ENCODE data around the gene CAMTA1.

Gene CAMTA1

DNA sequence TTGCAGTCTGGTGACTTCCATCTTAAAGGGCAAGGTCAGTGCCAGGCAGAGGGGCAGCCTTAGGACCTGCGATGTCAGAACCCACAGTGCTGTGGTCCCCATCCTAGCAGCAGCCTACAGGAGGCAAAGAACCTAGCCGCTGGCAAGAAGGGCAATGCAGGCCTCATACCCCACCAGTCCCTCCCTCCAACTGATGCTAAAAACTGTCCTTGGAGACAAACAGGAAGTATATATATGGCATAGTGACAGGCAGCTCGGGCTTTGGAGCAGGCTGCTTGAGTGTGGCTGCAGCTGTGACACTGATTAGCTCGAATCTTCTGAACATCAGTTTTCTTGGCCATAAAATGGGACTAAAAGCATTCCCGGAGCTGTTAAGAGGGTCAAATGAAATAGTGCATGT is 829.9 kb downstream of the CAMTA1 start:
- Histone ChIP-seq H3K9me3 (ENCODE audit: control insufficient read depth in 5 of 5, low read length in 5 of 5) (peaks cover 0 to 2% (median 0%) of the 10 kb centered on the region in 5 donors), H3K9ac (ENCODE audit: low read length in 5 of 5) (no peak overlapping the region), H3K27ac (ENCODE audit: low read depth, low read length) (no peak overlapping the region), H3K27me3 (ENCODE audit: control insufficient read depth in 5 of 5, insufficient read depth in 4 of 5, low read length in 5 of 5) (peaks cover 0 to 11% (median 3%) of the 10 kb centered on the region in 5 donors), H3K36me3 (ENCODE audit: control insufficient read depth in 5 of 5, insufficient read depth in 5 of 5, low read length in 5 of 5) (no peaks in the 10 kb centered on the region), H3K4me3 (ENCODE audit: low read depth in 1 of 5, low read length in 5 of 5) (no peak overlapping the region), H3K4me1 (ENCODE audit: control insufficient read depth in 5 of 5, insufficient read depth in 5 of 5, low read length in 5 of 5) (no peaks in the 10 kb centered on the region)

DNA sequence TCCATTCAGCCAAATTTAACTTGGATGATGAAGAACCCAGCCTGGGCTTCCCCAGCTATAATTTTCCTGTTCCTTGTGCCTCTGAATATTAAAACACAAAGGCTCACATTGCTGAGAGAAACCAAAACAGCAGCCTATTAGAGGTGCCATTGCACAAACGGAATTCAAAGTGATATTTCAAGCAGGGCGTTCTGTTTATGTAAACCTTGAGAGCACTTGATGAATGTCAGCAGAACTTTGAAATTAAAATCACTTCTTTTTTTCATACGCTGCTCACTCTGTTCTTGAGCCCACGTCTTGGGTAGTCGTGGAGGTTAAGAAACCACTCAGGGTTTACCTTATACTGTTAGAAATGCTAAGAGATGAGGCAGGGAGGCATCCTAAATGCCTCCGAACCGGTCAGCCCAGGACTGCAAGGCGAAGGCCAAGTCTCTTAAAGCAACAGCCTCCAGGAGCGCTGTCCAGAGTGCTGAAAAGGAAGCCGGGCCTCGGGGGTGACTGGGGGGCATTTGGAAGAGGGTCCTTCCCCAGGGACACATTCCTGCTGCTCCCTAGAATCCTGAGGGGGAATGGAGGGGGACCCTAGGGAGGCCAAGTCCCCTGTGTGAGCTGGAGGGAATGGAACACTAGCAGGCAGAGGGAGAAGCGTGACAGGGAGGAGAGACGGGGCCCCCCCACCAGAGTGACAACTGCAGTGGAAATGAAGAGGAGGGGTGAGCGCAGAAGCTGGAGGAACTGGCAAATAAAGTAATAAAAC is 831.0 kb downstream of the CAMTA1 start:
- peaks cover 0 to 9% (median 4%) of the 10 kb centered on the region in 5 donors for H3K4me1 ChIP-seq (ENCODE audit: control insufficient read depth in 5 of 5, insufficient read depth in 5 of 5, low read length in 5 of 5)
- H3K9ac ChIP-seq (ENCODE audit: low read length in 5 of 5): no peak overlapping the region
- peaks cover 0 to 11% (median 3%) of the 10 kb centered on the region in 5 donors for H3K27me3 ChIP-seq (ENCODE audit: control insufficient read depth in 5 of 5, insufficient read depth in 4 of 5, low read length in 5 of 5)
- no peak overlapping the region for H3K4me3 ChIP-seq (ENCODE audit: low read depth in 1 of 5, low read length in 5 of 5)
- H3K9me3 ChIP-seq (ENCODE audit: control insufficient read depth in 5 of 5, low read length in 5 of 5): peaks cover 0 to 2% (median 0%) of the 10 kb centered on the region in 5 donors
- H3K27ac ChIP-seq (ENCODE audit: low read depth, low read length): no peak overlapping the region
- H3K36me3 ChIP-seq (ENCODE audit: control insufficient read depth in 5 of 5, insufficient read depth in 5 of 5, low read length in 5 of 5): no peaks in the 10 kb centered on the region

DNA sequence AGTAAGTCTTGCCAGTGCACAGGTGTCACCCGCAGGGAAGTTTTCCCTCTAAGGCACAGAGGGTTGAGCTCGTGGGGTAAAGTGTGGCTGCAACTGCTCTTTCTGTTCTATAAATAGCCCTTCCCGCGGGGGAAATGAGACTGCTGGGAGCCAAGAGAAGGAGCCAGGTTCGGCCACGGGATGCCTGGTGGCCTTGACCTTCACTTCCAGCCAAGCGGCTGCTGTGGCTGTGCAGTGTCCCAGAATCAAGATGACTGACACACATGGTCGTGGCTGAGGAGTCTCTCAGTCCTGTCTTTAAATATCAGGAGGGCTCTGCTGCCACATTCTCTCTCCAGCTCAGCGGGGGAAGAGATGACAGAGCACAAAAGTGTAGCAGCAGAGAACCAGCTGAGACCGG is 831.7 kb downstream of the CAMTA1 start:
- Histone ChIP-seq H3K36me3 (ENCODE audit: control insufficient read depth in 5 of 5, insufficient read depth in 5 of 5, low read length in 5 of 5) (no peaks in the 10 kb centered on the region), H3K4me1 (ENCODE audit: control insufficient read depth in 5 of 5, insufficient read depth in 5 of 5, low read length in 5 of 5) (peaks cover 0 to 16% (median 11%) of the 10 kb centered on the region in 5 donors), H3K9ac (ENCODE audit: low read length in 5 of 5) (no peak overlapping the region), H3K9me3 (ENCODE audit: control insufficient read depth in 5 of 5, low read length in 5 of 5) (peaks cover 0 to 2% (median 0%) of the 10 kb centered on the region in 5 donors), H3K27ac (ENCODE audit: low read depth, low read length) (no peak overlapping the region), H3K4me3 (ENCODE audit: low read depth in 1 of 5, low read length in 5 of 5) (no peak overlapping the region), H3K27me3 (ENCODE audit: control insufficient read depth in 5 of 5, insufficient read depth in 4 of 5, low read length in 5 of 5) (peaks cover 0 to 11% (median 3%) of the 10 kb centered on the region in 5 donors)

- H3K4me1 ChIP-seq (ENCODE audit: control insufficient read depth in 5 of 5, insufficient read depth in 5 of 5, low read length in 5 of 5): peaks cover 0 to 21% (median 13%) of the 10 kb centered on the region in 5 donors
These were observed 832.6 kb downstream of the CAMTA1 start for GRCh38 chr1:7617826-7618225.

GRCh38 chr1:7620196-7620595 is 834.9 kb downstream of the CAMTA1 start:
- Histone ChIP-seq H3K9ac (ENCODE audit: low read length in 5 of 5) (no peak overlapping the region), H3K27ac (ENCODE audit: low read depth, low read length) (no peak overlapping the region), H3K36me3 (ENCODE audit: control insufficient read depth in 5 of 5, insufficient read depth in 5 of 5, low read length in 5 of 5) (no peaks in the 10 kb centered on the region), H3K27me3 (ENCODE audit: control insufficient read depth in 5 of 5, insufficient read depth in 4 of 5, low read length in 5 of 5) (peaks cover 0 to 13% (median under 1%) of the 10 kb centered on the region in 5 donors), H3K4me3 (ENCODE audit: low read depth in 1 of 5, low read length in 5 of 5) (no peak overlapping the region), H3K4me1 (ENCODE audit: control insufficient read depth in 5 of 5, insufficient read depth in 5 of 5, low read length in 5 of 5) (peaks cover 0 to 21% (median 13%) of the 10 kb centered on the region in 5 donors), H3K9me3 (ENCODE audit: control insufficient read depth in 5 of 5, low read length in 5 of 5) (no peaks in the 10 kb centered on the region)

More at GRCh38 chr1:7617826-7618225, 832.6 kb downstream of the CAMTA1 start:
- H3K4me3 ChIP-seq (ENCODE audit: low read depth in 1 of 5, low read length in 5 of 5): no peak overlapping the region
- H3K27me3 ChIP-seq (ENCODE audit: control insufficient read depth in 5 of 5, insufficient read depth in 4 of 5, low read length in 5 of 5): peaks cover 0 to 7% (median 0%) of the 10 kb centered on the region in 5 donors
- H3K36me3 ChIP-seq (ENCODE audit: control insufficient read depth in 5 of 5, insufficient read depth in 5 of 5, low read length in 5 of 5): no peaks in the 10 kb centered on the region
- H3K9ac ChIP-seq (ENCODE audit: low read length in 5 of 5): no peak overlapping the region
- H3K27ac ChIP-seq (ENCODE audit: low read depth, low read length): no peak overlapping the region
- H3K9me3 ChIP-seq (ENCODE audit: control insufficient read depth in 5 of 5, low read length in 5 of 5): no peaks in the 10 kb centered on the region

GRCh38 chr1:7621334-7622219 is 836.3 kb downstream of the CAMTA1 start:
- no peak overlapping the region for H3K9ac ChIP-seq (ENCODE audit: low read length in 5 of 5)
- no peaks in the 10 kb centered on the region for H3K9me3 ChIP-seq (ENCODE audit: control insufficient read depth in 5 of 5, low read length in 5 of 5)
- peaks cover 0 to 21% (median 13%) of the 10 kb centered on the region in 5 donors for H3K4me1 ChIP-seq (ENCODE audit: control insufficient read depth in 5 of 5, insufficient read depth in 5 of 5, low read length in 5 of 5)
- H3K27ac ChIP-seq (ENCODE audit: low read depth, low read length): no peak overlapping the region
- peaks cover 0 to 16% (median 3%) of the 10 kb centered on the region in 5 donors for H3K27me3 ChIP-seq (ENCODE audit: control insufficient read depth in 5 of 5, insufficient read depth in 4 of 5, low read length in 5 of 5)
- H3K36me3 ChIP-seq (ENCODE audit: control insufficient read depth in 5 of 5, insufficient read depth in 5 of 5, low read length in 5 of 5): no peaks in the 10 kb centered on the region
- no peak overlapping the region for H3K4me3 ChIP-seq (ENCODE audit: low read depth in 1 of 5, low read length in 5 of 5)

DNA sequence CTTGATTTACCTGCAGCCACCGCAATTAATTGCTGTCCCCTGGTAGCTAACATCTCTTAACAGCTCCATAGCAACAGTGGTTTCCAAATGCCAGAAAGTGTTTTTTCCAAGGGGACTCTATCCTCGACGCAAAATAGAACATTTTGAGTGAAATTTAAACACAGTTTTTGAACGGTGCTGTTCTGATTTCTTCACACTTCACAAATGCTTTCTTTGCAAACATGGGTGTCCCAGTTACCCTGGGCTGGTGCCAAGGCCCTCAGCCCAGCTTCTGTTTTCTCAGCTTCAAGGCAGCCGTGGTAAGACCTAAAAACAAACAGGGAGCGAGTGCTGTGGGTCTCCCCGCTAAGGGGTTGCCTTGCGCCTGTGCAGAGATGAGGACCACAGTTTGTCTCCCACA is 838.6 kb downstream of the CAMTA1 start:
- Histone ChIP-seq H3K4me3 (ENCODE audit: low read depth in 1 of 5, low read length in 5 of 5) (no peak overlapping the region), H3K36me3 (ENCODE audit: control insufficient read depth in 5 of 5, insufficient read depth in 5 of 5, low read length in 5 of 5) (no peaks in the 10 kb centered on the region), H3K27ac (ENCODE audit: low read depth, low read length) (no peak overlapping the region), H3K9me3 (ENCODE audit: control insufficient read depth in 5 of 5, low read length in 5 of 5) (no peaks in the 10 kb centered on the region), H3K27me3 (ENCODE audit: control insufficient read depth in 5 of 5, insufficient read depth in 4 of 5, low read length in 5 of 5) (peaks cover 0 to 22% (median 4%) of the 10 kb centered on the region in 5 donors), H3K4me1 (ENCODE audit: control insufficient read depth in 5 of 5, insufficient read depth in 5 of 5, low read length in 5 of 5) (peaks cover 0 to 24% (median 13%) of the 10 kb centered on the region in 5 donors), H3K9ac (ENCODE audit: low read length in 5 of 5) (no peak overlapping the region)

GRCh38 chr1:7624791-7625355 is 839.6 kb downstream of the CAMTA1 start:
- no peaks in the 10 kb centered on the region for H3K36me3 ChIP-seq (ENCODE audit: control insufficient read depth in 5 of 5, insufficient read depth in 5 of 5, low read length in 5 of 5)
- no peak overlapping the region for H3K27ac ChIP-seq (ENCODE audit: low read depth, low read length)
- no peaks in the 10 kb centered on the region for H3K9me3 ChIP-seq (ENCODE audit: control insufficient read depth in 5 of 5, low read length in 5 of 5)
- H3K9ac ChIP-seq (ENCODE audit: low read length in 5 of 5): no peak overlapping the region
- peaks cover 0 to 22% (median 4%) of the 10 kb centered on the region in 5 donors for H3K27me3 ChIP-seq (ENCODE audit: control insufficient read depth in 5 of 5, insufficient read depth in 4 of 5, low read length in 5 of 5)
- no peak overlapping the region for H3K4me3 ChIP-seq (ENCODE audit: low read depth in 1 of 5, low read length in 5 of 5)
- H3K4me1 ChIP-seq (ENCODE audit: control insufficient read depth in 5 of 5, insufficient read depth in 5 of 5, low read length in 5 of 5): peaks cover 0 to 24% (median 13%) of the 10 kb centered on the region in 5 donors

DNA sequence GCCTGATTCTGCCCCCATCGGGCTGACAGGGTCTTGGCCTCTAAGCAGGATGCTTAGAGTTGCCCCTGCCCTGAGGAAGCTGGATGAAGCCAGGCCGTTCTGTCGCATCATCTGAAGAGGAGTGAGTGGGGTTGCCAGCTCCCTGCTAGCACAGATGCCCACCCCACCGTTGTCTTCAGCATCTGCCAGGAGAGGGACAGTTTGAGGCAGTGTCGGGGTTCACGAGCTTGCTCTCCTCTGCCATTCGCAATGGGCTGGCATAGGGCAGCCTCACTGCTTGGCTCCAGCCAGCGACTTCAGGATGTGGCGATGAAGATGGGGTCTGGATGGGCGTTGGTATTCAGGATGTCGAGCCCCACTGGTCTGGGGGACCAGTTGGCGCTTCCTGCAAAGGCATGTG is 840.1 kb downstream of the CAMTA1 start:
- Histone ChIP-seq H3K27me3 (ENCODE audit: control insufficient read depth in 5 of 5, insufficient read depth in 4 of 5, low read length in 5 of 5) (peaks cover 0 to 22% (median 6%) of the 10 kb centered on the region in 5 donors), H3K4me1 (ENCODE audit: control insufficient read depth in 5 of 5, insufficient read depth in 5 of 5, low read length in 5 of 5) (peaks cover 0 to 23% (median 13%) of the 10 kb centered on the region in 5 donors), H3K9ac (ENCODE audit: low read length in 5 of 5) (no peak overlapping the region), H3K4me3 (ENCODE audit: low read depth in 1 of 5, low read length in 5 of 5) (no peak overlapping the region), H3K36me3 (ENCODE audit: control insufficient read depth in 5 of 5, insufficient read depth in 5 of 5, low read length in 5 of 5) (no peaks in the 10 kb centered on the region), H3K27ac (ENCODE audit: low read depth, low read length) (no peak overlapping the region), H3K9me3 (ENCODE audit: control insufficient read depth in 5 of 5, low read length in 5 of 5) (no peaks in the 10 kb centered on the region)

Data from subcutaneous abdominal adipose tissue (tissue), 5 donors.